ENCODE data around the gene EFCAB9.
A peak's percentile ranks its signal among the peaks of the same experiment; 100 is the strongest.
"Not testable (repeated sequence)": the region's sequence is repeated elsewhere in the genome, so short reads cannot be mapped to it uniquely, and the experiment has no call there.

EFCAB9 gene

DNA sequence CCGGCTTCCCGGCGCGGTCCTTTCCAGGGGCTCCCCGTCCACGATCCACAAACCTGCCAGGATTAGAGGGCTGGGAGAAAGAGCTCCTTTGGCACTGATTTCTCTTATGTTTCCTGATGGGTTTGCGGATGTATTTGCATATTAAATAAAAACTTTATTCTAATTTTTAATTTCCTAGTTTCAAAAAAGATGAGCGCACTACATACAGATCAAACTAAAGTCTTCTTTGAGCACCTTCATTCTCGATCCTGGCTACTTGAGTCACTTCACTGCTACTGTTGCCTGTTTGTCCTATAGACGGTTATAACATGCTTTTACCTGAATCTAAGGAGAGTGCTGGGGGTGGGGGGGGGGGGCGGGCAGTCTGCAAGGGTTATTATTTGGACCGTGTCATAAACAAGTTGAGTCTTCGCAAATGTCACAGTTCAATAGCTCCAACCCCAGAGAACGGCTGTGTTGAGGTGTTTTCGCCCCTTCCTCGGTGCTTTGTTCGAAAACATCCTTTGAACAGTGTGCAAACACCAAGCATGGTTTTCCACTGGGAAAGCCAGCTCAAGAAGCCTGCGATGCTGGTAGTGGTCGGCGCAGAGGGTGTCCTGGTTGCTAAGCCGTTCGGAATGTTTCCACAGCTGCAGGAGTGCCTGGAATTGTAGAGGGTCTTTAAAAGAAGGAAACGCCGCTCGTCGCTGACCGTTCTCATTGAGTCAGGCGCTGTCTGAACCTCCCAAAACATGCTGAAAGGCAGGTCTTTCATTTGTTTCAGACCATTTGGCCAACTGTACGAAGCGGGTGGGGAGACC is 4.9 kb upstream of the EFCAB9 start:
- Histone ChIP-seq H2AFZ (ENCODE audit: low read length) (no peak overlapping the region), H3K4me1 (ENCODE audit: insufficient read depth, low read length, severe bottlenecking) (peaks cover 49% of the 10 kb centered on the region), H3K9me3 (ENCODE audit: low read length) (no peaks in the 10 kb centered on the region), H3K27me3 (ENCODE audit: insufficient read depth, low read length) (no peaks in the 10 kb centered on the region), H3F3A (ENCODE audit: insufficient read depth, low read length) (no peaks in the 10 kb centered on the region), H3K36me3 (ENCODE audit: insufficient read depth, low read length) (peaks cover 4% of the 10 kb centered on the region; the same call in 1 of the 2 replicates), H3K9ac (ENCODE audit: low read length) (peak overlapping the region; percentile 71; the same call in 1 of the 2 replicates), H3K27ac (ENCODE audit: low read depth, low read length, poor library complexity, severe bottlenecking) (peak overlapping the region; percentile 41), H3K79me2 (ENCODE audit: insufficient read depth, low read length) (peaks cover 24% of the 10 kb centered on the region), H4K20me1 (ENCODE audit: insufficient read depth, low read length) (no peaks in the 10 kb centered on the region), H3K4me2 (ENCODE audit: low read length) (peak overlapping the region; percentile 94), H3K9me2 (ENCODE audit: low read depth, low read length) (no peaks in the 10 kb centered on the region), H3K4me3 (ENCODE audit: low read depth, low read length, poor library complexity, severe bottlenecking) (peak overlapping the region; percentile 76)
- TF ChIP-seq, protein P1, sequence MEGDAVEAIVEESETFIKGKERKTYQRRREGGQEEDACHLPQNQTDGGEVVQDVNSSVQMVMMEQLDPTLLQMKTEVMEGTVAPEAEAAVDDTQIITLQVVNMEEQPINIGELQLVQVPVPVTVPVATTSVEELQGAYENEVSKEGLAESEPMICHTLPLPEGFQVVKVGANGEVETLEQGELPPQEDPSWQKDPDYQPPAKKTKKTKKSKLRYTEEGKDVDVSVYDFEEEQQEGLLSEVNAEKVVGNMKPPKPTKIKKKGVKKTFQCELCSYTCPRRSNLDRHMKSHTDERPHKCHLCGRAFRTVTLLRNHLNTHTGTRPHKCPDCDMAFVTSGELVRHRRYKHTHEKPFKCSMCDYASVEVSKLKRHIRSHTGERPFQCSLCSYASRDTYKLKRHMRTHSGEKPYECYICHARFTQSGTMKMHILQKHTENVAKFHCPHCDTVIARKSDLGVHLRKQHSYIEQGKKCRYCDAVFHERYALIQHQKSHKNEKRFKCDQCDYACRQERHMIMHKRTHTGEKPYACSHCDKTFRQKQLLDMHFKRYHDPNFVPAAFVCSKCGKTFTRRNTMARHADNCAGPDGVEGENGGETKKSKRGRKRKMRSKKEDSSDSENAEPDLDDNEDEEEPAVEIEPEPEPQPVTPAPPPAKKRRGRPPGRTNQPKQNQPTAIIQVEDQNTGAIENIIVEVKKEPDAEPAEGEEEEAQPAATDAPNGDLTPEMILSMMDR (IDR thresholded peaks at IDR 0.05; ENCODE audit: low read length), result no peak
- TF ChIP-seq EZH2 (IDR thresholded peaks at IDR 0.05; ENCODE audit: borderline replicate concordance, low read length), result no peak

DNA sequence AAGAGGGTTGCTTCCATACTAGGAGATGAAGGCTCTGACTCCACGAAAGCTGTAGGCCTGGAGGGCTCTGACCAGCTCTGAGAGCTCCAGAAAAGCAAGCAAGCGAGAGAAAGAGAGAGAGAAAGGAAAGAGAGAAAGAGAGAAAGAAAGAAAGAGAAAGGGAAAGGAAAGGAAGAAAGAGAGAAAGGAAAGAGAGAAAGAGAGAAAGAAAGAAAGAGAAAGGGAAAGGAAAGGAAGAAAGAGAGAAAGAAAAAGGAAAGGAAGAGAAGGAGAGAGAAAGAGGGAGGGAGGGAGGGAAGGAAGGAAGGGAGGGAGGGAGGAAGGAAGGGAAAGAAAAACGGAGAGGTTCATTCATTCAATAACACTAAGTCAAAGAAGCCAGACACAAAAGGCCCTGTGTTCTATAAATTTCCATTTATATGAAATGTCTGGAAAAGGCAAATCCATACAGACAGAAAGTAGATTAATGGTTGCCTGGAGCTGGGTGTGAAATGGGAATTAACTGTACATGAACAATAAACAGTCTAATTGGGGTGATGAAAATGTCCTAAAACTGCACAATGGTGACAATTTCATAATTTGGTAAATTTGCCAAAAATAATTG is 4.2 kb upstream of the EFCAB9 start:
- Histone ChIP-seq H3K27ac (ENCODE audit: low read depth, low read length, poor library complexity, severe bottlenecking) (no peak overlapping the region), H3K79me2 (ENCODE audit: insufficient read depth, low read length) (peaks cover 18% of the 10 kb centered on the region; the same call in 1 of the 2 replicates), H2AFZ (ENCODE audit: low read length) (no peak overlapping the region), H3K9me2 (ENCODE audit: low read depth, low read length) (no peaks in the 10 kb centered on the region), H3K4me1 (ENCODE audit: insufficient read depth, low read length, severe bottlenecking) (peaks cover 42% of the 10 kb centered on the region), H3K9me3 (ENCODE audit: low read length) (no peaks in the 10 kb centered on the region), H3K4me3 (ENCODE audit: low read depth, low read length, poor library complexity, severe bottlenecking) (no peak overlapping the region), H3F3A (ENCODE audit: insufficient read depth, low read length) (no peaks in the 10 kb centered on the region), H3K9ac (ENCODE audit: low read length) (no peak overlapping the region), H3K36me3 (ENCODE audit: insufficient read depth, low read length) (no peaks in the 10 kb centered on the region), H4K20me1 (ENCODE audit: insufficient read depth, low read length) (no peaks in the 10 kb centered on the region), H3K4me2 (ENCODE audit: low read length) (peak overlapping the region; percentile 40; the same call in 1 of the 2 replicates), H3K27me3 (ENCODE audit: insufficient read depth, low read length) (no peaks in the 10 kb centered on the region)
- TF ChIP-seq EZH2 (IDR thresholded peaks at IDR 0.05; ENCODE audit: borderline replicate concordance, low read length), result no peak
- TF ChIP-seq, protein P1 (IDR thresholded peaks at IDR 0.05; ENCODE audit: low read length), result no peak

DNA sequence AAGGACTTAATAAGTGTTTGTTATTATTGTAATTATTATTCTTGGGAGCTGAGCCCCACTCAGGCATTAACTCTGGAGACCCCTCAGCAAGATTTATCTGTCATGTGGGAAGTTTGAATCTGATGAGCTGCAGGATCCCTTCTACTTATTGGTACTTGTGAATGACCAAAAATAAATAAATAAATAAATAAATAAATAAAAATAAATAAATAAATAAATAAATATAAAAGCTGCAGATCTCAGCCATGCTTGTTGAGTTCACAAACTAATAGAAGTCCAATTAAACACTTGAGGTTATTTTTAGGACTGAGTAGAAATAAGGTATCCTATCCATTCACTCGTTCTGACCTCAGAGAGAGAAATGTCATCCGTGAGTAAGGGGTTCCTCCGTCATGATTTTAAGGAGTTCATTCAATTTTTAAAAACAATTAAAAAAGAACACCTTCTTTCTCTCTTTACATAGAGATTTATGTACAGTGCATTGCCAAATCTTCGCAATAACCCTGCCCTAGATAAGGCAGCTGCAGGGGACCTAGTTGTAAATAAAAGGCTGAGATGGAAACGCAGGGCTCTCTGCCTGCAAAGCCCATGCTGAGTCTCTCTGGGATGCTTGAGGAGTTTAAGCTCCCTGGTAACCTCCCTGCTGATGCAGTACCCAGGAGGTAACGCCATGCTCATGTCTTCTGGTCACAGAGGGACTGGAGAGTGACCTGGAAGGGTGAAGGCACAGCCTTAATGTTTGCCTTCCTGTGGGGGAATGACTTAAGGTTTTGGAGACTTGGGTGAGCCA is 1.2 kb downstream of the EFCAB9 start:
- Histone ChIP-seq H2AFZ (ENCODE audit: low read length) (no peak overlapping the region), H4K20me1 (ENCODE audit: insufficient read depth, low read length) (no peaks in the 10 kb centered on the region), H3K4me3 (ENCODE audit: low read depth, low read length, poor library complexity, severe bottlenecking) (no peak overlapping the region), H3K9me2 (ENCODE audit: low read depth, low read length) (no peaks in the 10 kb centered on the region), H3K27me3 (ENCODE audit: insufficient read depth, low read length) (no peaks in the 10 kb centered on the region), H3K9ac (ENCODE audit: low read length) (no peak overlapping the region), H3K79me2 (ENCODE audit: insufficient read depth, low read length) (no peaks in the 10 kb centered on the region), H3K27ac (ENCODE audit: low read depth, low read length, poor library complexity, severe bottlenecking) (no peak overlapping the region), H3K36me3 (ENCODE audit: insufficient read depth, low read length) (no peaks in the 10 kb centered on the region), H3K4me1 (ENCODE audit: insufficient read depth, low read length, severe bottlenecking) (peaks cover 11% of the 10 kb centered on the region), H3F3A (ENCODE audit: insufficient read depth, low read length) (no peaks in the 10 kb centered on the region), H3K4me2 (ENCODE audit: low read length) (no peak overlapping the region), H3K9me3 (ENCODE audit: low read length) (no peaks in the 10 kb centered on the region)
- TF ChIP-seq EZH2 (IDR thresholded peaks at IDR 0.05; ENCODE audit: borderline replicate concordance, low read length), result no peak
- TF ChIP-seq, protein P1 (IDR thresholded peaks at IDR 0.05; ENCODE audit: low read length), result no peak

DNA sequence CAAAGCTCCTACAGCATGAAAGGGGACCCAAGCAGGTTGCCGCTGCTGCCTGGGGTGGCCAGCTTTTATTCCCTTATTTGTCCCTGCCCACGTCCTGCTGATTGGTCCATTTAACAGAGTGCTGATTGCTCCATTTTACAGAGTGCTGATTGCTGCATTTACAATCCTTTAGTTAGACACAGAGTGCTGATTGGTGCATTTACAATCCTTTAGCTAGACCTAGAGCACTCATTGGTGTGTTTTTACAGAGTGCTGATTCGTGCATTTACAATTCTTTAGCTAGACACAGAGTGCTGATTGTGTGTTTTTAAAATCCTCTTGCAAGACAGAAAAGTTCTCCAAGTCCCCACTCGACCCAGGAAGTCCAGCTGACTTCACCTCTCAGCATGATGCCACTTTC is 3.8 kb downstream of the EFCAB9 start:
- not testable (repeated sequence) for H3F3A ChIP-seq (ENCODE audit: insufficient read depth, low read length); H3K4me3 ChIP-seq (ENCODE audit: low read depth, low read length, poor library complexity, severe bottlenecking); H3K4me2 ChIP-seq (ENCODE audit: low read length); H3K9me3 ChIP-seq (ENCODE audit: low read length); H3K9ac ChIP-seq (ENCODE audit: low read length); H4K20me1 ChIP-seq (ENCODE audit: insufficient read depth, low read length); H2AFZ ChIP-seq (ENCODE audit: low read length); H3K9me2 ChIP-seq (ENCODE audit: low read depth, low read length); H3K27me3 ChIP-seq (ENCODE audit: insufficient read depth, low read length); H3K36me3 ChIP-seq (ENCODE audit: insufficient read depth, low read length); H3K27ac ChIP-seq (ENCODE audit: low read depth, low read length, poor library complexity, severe bottlenecking); H3K79me2 ChIP-seq (ENCODE audit: insufficient read depth, low read length)
- H3K4me1 ChIP-seq (ENCODE audit: insufficient read depth, low read length, severe bottlenecking), result peaks cover 11% of the 10 kb centered on the region

All from OCI-LY1 (cell line).